A673 (cell line): ENCODE results near the gene EYS. TPM values are rescaled to one million over a fixed set of nuclear protein-coding genes. Genes with fewer than 3 reads are reported as not detected.

Experiments
- BruUV-seq: library from RNA; stranded (reverse); fragments of 400-500 nt; replicated peaks from 2 replicates; lab custom pipeline; 2021; lab: Mats Ljungman, UMichigan
- CTCF ChIA-PET: fragments of 300-600 bp; sonication (Branson Sonifier 250); formaldehyde crosslinking; loops from one replicate; lab custom pipeline; 2022; ENCODE audit warnings: antibody characterized with exemption; lab: Charles Lee
- POLR2A ChIA-PET: fragments of 300-600 bp; sonication (Branson Sonifier 250); formaldehyde crosslinking; loops from one replicate; lab custom pipeline; 2022; ENCODE audit warnings: antibody characterized with exemption; ENCODE audit not compliant: low non-redundant PET; lab: Charles Lee
- DNase-seq: peaks from one replicate; pipeline ENCODE4 v3.0.0-alpha.2; 2015; ENCODE audit warnings: low spot score
- H3K27ac ChIP-seq: fragments of 200-600 bp; sonication (generic); 2 replicates; pipeline ENCODE4 v1.5.1; 2016; ENCODE audit warnings: mixed run types, low read depth, mild to moderate bottlenecking, mixed read lengths, antibody characterized with exemption, low read length; ENCODE audit not compliant: poor library complexity, severe bottlenecking
- H3K27me3 ChIP-seq: fragments of 200-600 bp; sonication (generic); replicated peaks from 2 replicates; pipeline ENCODE4 v1.6.1; 2017; ENCODE audit warnings: mixed run types, low read depth, mild to moderate bottlenecking, mixed read lengths, antibody characterized with exemption, low read length; ENCODE audit not compliant: insufficient read depth, poor library complexity
- H3K36me3 ChIP-seq: fragments of 200-600 bp; sonication (generic); 2 replicates; pipeline ENCODE4 v1.6.1; 2016; ENCODE audit warnings: mixed run types, mild to moderate bottlenecking, mixed read lengths, antibody characterized with exemption, low read length; ENCODE audit not compliant: insufficient read depth, poor library complexity, severe bottlenecking
- H3K4me1 ChIP-seq: fragments of 200-600 bp; sonication (generic); 2 replicates; pipeline ENCODE4 v1.6.1; 2017; ENCODE audit warnings: mixed run types, mild to moderate bottlenecking, mixed read lengths, antibody characterized with exemption, low read length; ENCODE audit not compliant: insufficient read depth, poor library complexity, severe bottlenecking
- H3K4me3 ChIP-seq: fragments of 200-600 bp; sonication (generic); 2 replicates; pipeline ENCODE4 v1.5.1; 2016; ENCODE audit warnings: low read depth, mixed run types, mild to moderate bottlenecking, mixed read lengths, low read length; ENCODE audit not compliant: poor library complexity, severe bottlenecking
- H3K9me3 ChIP-seq: fragments of 200-600 bp; sonication (generic); 2 replicates; pipeline ENCODE4 v1.6.1; 2016; ENCODE audit warnings: mixed run types, low read depth, mild to moderate bottlenecking, mixed read lengths, antibody characterized with exemption, low read length; ENCODE audit not compliant: poor library complexity, severe bottlenecking
- EZH2 ChIP-seq: fragments of 200-600 bp; sonication (generic); IDR thresholded peaks from 2 replicates; pipeline ENCODE4 v1.6.1; 2017; ENCODE audit warnings: borderline replicate concordance, low read depth, mild to moderate bottlenecking, mixed read lengths, antibody characterized with exemption, low read length; ENCODE audit not compliant: poor library complexity, severe bottlenecking
- intact Hi-C: fragments of 100-400 bp; cut with micrococcal nuclease; formaldehyde crosslinking; loops from one replicate; pipeline ENCODE4 v1.10.0; 2022; ENCODE audit not compliant: unreplicated experiment
- total RNA-seq: library from RNA; stranded (reverse); gene quantifications from 2 replicates; pipeline ENCODE4 v1.2.3, GENCODE V29; 2021
- TF ChIP-seq, protein P1 (sequence below): fragments of 300-800, 200-600 bp; sonication (generic); conservative IDR thresholded peaks from 2 replicates; pipeline ENCODE4 v1.5.1; 2017; ENCODE audit warnings: low read depth, mild to moderate bottlenecking, antibody characterized with exemption, low read length, moderate library complexity, mixed read lengths

The EYS gene
- total RNA-seq, 1 experiment from 2014 or later: 0.47 TPM

DNA sequence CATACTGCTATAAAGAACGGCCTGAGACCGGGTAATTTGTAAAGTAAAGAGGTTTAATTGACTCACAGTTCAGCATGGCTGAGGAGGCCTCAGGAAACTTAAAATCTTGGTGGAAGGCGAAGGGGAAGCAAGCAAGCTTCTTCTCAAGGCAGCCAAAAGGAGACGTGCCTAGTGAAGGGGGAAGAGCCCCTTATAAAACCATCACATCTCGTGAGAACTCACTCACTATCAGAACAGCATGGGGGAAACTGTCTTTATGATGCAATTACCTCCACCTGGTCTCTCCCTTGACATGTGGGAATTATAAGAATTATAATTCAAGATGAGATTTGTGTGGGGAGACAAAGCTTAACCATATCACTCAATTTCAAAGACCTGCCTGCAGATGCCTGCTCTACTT lies 447.0 kb downstream of the EYS start:
- DNase-seq: no peak
- Histone ChIP-seq H3K27ac (no peak overlapping the region), H3K27me3 (no peaks in the 10 kb centered on the region), H3K4me1 (no peaks in the 10 kb centered on the region), H3K36me3 (no peaks in the 10 kb centered on the region), H3K4me3 (no peak overlapping the region), H3K9me3 (no peaks in the 10 kb centered on the region)
- POLR2A ChIA-PET: no interaction called here
- CTCF ChIA-PET: no interaction called here
- TF ChIP-seq EZH2: no peak
- TF ChIP-seq, protein P1, sequence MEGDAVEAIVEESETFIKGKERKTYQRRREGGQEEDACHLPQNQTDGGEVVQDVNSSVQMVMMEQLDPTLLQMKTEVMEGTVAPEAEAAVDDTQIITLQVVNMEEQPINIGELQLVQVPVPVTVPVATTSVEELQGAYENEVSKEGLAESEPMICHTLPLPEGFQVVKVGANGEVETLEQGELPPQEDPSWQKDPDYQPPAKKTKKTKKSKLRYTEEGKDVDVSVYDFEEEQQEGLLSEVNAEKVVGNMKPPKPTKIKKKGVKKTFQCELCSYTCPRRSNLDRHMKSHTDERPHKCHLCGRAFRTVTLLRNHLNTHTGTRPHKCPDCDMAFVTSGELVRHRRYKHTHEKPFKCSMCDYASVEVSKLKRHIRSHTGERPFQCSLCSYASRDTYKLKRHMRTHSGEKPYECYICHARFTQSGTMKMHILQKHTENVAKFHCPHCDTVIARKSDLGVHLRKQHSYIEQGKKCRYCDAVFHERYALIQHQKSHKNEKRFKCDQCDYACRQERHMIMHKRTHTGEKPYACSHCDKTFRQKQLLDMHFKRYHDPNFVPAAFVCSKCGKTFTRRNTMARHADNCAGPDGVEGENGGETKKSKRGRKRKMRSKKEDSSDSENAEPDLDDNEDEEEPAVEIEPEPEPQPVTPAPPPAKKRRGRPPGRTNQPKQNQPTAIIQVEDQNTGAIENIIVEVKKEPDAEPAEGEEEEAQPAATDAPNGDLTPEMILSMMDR: no peak
- intact Hi-C loops: no loop called here
- no TSS peak for BruUV-seq

DNA sequence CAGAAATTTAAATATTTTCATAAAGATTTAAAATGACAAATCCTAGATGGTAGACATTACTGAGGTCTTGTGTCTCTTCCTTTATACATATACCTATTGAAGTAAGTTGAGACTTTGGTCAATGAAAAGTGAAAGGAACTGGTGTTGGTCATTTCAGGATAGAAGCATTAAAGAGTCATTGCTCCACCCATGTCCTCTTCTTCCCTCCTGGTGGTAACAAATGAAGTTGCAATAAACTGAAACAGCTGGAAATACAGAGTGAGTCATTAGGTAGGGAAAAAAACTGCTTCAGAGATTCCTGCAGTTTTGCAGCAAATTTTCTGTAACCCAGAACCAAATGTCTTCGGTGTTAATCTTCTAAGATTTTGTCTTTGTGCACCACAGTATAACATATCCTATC lies 448.0 kb downstream of the EYS start:
- Histone ChIP-seq H3K4me1 (no peaks in the 10 kb centered on the region), H3K36me3 (no peaks in the 10 kb centered on the region), H3K27me3 (no peaks in the 10 kb centered on the region), H3K9me3 (no peaks in the 10 kb centered on the region), H3K27ac (no peak overlapping the region), H3K4me3 (no peak overlapping the region)
- CTCF ChIA-PET: no interaction called here
- POLR2A ChIA-PET: no interaction called here
- TF ChIP-seq, protein P1: 0 out of 2 replicates have a peak, but pooled peaks have one; percentile 13
- no peak for TF ChIP-seq EZH2
- DNase-seq: peak; percentile 4
- intact Hi-C loops: no loop called here
- no TSS peak for BruUV-seq

DNA sequence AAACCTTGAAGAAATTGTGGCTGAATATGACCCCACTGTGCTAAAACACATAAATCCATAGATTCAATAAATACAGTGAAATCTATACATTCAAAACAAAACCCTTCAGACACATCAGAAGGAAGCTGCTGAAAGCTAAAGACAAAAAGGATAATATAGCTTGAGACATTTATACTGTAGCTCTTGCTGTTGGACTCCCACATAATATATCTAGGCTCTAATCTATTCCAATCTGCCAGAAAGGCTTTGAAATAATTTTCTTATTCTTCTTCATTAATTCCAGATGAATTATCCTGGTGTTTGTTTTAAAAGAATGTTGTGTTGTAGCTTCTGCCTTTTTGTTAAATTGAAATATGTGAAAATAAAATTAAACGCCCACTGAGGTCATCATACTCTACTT lies 454.0 kb downstream of the EYS start:
- BruUV-seq: no TSS peak
- intact Hi-C loops: no loop called here
- POLR2A ChIA-PET: no interaction called here

More for the DNA sequence above, 454.0 kb downstream of the EYS start:
- Histone ChIP-seq H3K4me1 (no peaks in the 10 kb centered on the region), H3K27ac (no peak overlapping the region), H3K27me3 (no peaks in the 10 kb centered on the region), H3K9me3 (no peaks in the 10 kb centered on the region), H3K4me3 (no peak overlapping the region), H3K36me3 (no peaks in the 10 kb centered on the region)
- no peak for TF ChIP-seq EZH2
- TF ChIP-seq, protein P1: no peak
- DNase-seq: no peak
- CTCF ChIA-PET: no interaction called here
